ENCODE data around the gene TWIST2.

Gene TWIST2

DNA sequence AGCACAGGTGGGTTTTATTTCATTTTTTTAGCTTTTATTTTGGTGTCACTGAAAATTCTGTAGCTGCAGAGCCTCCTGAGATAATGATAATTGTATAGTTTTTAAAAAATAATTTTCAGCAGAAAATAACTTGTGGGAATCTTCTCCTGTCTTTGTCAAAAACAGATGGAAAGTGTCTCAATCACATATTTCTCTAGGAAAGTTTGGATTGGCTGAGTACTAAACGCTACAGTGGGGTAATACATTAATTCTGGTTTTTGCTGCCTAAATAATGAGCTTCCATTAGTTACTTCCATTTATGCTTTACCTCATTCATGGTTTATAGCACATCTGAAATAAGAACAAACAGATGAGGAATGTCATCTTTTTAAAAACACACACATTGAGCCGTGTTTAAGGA lies 2.2 kb downstream of the TWIST2 start:
- no peak for DNase-seq
- TF ChIP-seq, protein P1, sequence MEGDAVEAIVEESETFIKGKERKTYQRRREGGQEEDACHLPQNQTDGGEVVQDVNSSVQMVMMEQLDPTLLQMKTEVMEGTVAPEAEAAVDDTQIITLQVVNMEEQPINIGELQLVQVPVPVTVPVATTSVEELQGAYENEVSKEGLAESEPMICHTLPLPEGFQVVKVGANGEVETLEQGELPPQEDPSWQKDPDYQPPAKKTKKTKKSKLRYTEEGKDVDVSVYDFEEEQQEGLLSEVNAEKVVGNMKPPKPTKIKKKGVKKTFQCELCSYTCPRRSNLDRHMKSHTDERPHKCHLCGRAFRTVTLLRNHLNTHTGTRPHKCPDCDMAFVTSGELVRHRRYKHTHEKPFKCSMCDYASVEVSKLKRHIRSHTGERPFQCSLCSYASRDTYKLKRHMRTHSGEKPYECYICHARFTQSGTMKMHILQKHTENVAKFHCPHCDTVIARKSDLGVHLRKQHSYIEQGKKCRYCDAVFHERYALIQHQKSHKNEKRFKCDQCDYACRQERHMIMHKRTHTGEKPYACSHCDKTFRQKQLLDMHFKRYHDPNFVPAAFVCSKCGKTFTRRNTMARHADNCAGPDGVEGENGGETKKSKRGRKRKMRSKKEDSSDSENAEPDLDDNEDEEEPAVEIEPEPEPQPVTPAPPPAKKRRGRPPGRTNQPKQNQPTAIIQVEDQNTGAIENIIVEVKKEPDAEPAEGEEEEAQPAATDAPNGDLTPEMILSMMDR (IDR thresholded peaks at IDR 0.05), result no peak
- Mint-ChIP-seq H3K4me1 (peaks cover 49% of the 10 kb centered on the region), H3K36me3 (ENCODE audit: low read depth) (peaks cover 24% of the 10 kb centered on the region), H3K27ac (no peak overlapping the region), H3K4me3 (peak overlapping the region; percentile 75), H3K27me3 (ENCODE audit: low read depth, poor library complexity) (peaks cover 80% of the 10 kb centered on the region), H3K9me3 (peaks cover 15% of the 10 kb centered on the region)

- Mint-ChIP-seq H3K9me3 (peaks cover 19% of the 10 kb centered on the region), H3K27me3 (ENCODE audit: low read depth, poor library complexity) (peaks cover 74% of the 10 kb centered on the region), H3K4me3 (no peak overlapping the region), H3K36me3 (ENCODE audit: low read depth) (peaks cover 30% of the 10 kb centered on the region), H3K4me1 (peaks cover 52% of the 10 kb centered on the region), H3K27ac (no peak overlapping the region)
- TF ChIP-seq, protein P1 (IDR thresholded peaks at IDR 0.05), result no peak
- no peak for DNase-seq
These were observed 3.1 kb downstream of the TWIST2 start for GRCh38 chr2:238851026-238851425.

GRCh38 chr2:238851761-238852160 lies 3.9 kb downstream of the TWIST2 start:
- Mint-ChIP-seq H3K27ac (no peak overlapping the region), H3K9me3 (peaks cover 19% of the 10 kb centered on the region), H3K4me3 (no peak overlapping the region), H3K36me3 (ENCODE audit: low read depth) (peaks cover 30% of the 10 kb centered on the region), H3K4me1 (peaks cover 55% of the 10 kb centered on the region), H3K27me3 (ENCODE audit: low read depth, poor library complexity) (peaks cover 67% of the 10 kb centered on the region)
- TF ChIP-seq, protein P1 (IDR thresholded peaks at IDR 0.05), result no peak
- DNase-seq, result no peak

DNA sequence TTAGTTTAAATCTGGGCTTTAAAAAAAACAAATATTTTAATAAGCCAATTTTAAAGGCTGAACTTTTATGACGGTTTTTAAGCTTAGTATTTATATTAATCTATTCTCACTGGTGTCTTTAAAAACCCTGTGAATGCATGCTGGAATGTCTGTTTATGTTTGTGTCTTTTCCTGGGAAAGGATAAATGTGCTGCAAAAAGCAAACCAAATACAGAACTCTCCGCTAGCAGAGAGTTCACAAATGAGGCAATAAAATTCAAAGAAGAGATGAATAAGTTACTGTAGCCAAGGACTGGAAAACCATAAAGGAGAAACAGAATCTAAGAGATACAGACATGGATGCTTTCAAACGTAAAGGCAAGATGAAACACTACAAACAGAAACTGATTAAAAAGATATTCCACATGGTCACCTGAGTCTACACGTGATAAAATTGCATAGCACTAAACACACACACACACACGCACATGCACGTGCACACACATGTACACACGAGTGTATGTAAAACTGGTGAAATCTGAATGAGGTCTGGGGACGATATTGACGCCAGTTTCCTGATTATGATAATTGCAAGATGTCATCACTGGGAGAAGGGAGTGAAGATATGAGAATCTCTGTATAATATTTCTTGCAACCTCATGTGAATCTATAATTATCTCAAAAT lies 4.5 kb downstream of the TWIST2 start:
- H3K4me3 Mint-ChIP-seq, result no peak overlapping the region
- H3K27me3 Mint-ChIP-seq (ENCODE audit: low read depth, poor library complexity), result peaks cover 64% of the 10 kb centered on the region
- H3K27ac Mint-ChIP-seq, result no peak overlapping the region
- H3K4me1 Mint-ChIP-seq, result peaks cover 59% of the 10 kb centered on the region
- peaks cover 19% of the 10 kb centered on the region for H3K9me3 Mint-ChIP-seq
- TF ChIP-seq, protein P1 (IDR thresholded peaks at IDR 0.05), result no peak
- no peak for DNase-seq
- H3K36me3 Mint-ChIP-seq (ENCODE audit: low read depth), result peaks cover 30% of the 10 kb centered on the region

GRCh38 chr2:238853218-238853617 lies 5.3 kb downstream of the TWIST2 start:
- peaks cover 66% of the 10 kb centered on the region for H3K27me3 Mint-ChIP-seq (ENCODE audit: low read depth, poor library complexity)
- peaks cover 19% of the 10 kb centered on the region for H3K9me3 Mint-ChIP-seq
- H3K27ac Mint-ChIP-seq, result no peak overlapping the region
- peaks cover 63% of the 10 kb centered on the region for H3K4me1 Mint-ChIP-seq
- peaks cover 30% of the 10 kb centered on the region for H3K36me3 Mint-ChIP-seq (ENCODE audit: low read depth)
- H3K4me3 Mint-ChIP-seq, result no peak overlapping the region
- no peak for DNase-seq
- TF ChIP-seq, protein P1 (IDR thresholded peaks at IDR 0.05), result no peak

GRCh38 chr2:238853721-238854120 lies 5.8 kb downstream of the TWIST2 start:
- no peak overlapping the region for H3K27ac Mint-ChIP-seq
- peaks cover 30% of the 10 kb centered on the region for H3K36me3 Mint-ChIP-seq (ENCODE audit: low read depth)
- no peak for DNase-seq
- peaks cover 19% of the 10 kb centered on the region for H3K9me3 Mint-ChIP-seq
- H3K4me1 Mint-ChIP-seq, result peaks cover 63% of the 10 kb centered on the region
- H3K4me3 Mint-ChIP-seq, result no peak overlapping the region
- peaks cover 63% of the 10 kb centered on the region for H3K27me3 Mint-ChIP-seq (ENCODE audit: low read depth, poor library complexity)
- TF ChIP-seq, protein P1 (IDR thresholded peaks at IDR 0.05), result no peak
